ENCODE results near the gene ITLN1.

Gene ITLN1

DNA sequence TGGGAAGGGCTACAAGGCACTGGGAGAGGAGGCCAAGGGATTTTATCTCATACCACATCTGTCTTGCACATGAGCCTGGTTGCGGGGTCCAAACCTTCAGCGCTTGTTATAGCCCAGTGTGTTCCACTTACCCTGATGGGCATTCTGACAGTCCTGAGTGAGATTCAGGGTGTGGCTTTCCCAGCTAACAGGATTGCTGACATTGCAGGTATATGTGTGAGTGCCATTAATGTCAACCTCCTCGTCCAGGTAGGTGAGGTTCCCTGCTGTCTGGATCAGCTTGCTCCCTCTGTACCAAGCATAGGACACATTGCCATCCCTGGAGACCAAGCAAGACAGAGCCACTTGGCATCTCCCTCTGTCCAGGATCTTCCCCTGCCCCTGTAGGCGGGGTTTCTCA, 43.9 kb downstream of the ITLN1 start:
- H3K4me3 ChIP-seq (ENCODE audit: insufficient read depth, low read depth, low read length): no peak overlapping the region
- WGBS, 2 experiments: 91 to 96% methylated on average over 4 of the region's 4 CpGs
- peaks cover 16% of the 10 kb centered on the region for H3K4me1 ChIP-seq (ENCODE audit: control insufficient read depth, insufficient read depth, low read length)
- no peaks in the 10 kb centered on the region for H3K27me3 ChIP-seq (ENCODE audit: control insufficient read depth, insufficient read depth, low read length, poor library complexity, severe bottlenecking)
- H3K36me3 ChIP-seq (ENCODE audit: control insufficient read depth, insufficient read depth, low read length): no peaks in the 10 kb centered on the region
- H3K27ac ChIP-seq (ENCODE audit: insufficient read depth, low read depth, low read length, poor library complexity, severe bottlenecking): no peak overlapping the region
- no peaks in the 10 kb centered on the region for H3K9me3 ChIP-seq (ENCODE audit: control insufficient read depth, low read length)

DNA sequence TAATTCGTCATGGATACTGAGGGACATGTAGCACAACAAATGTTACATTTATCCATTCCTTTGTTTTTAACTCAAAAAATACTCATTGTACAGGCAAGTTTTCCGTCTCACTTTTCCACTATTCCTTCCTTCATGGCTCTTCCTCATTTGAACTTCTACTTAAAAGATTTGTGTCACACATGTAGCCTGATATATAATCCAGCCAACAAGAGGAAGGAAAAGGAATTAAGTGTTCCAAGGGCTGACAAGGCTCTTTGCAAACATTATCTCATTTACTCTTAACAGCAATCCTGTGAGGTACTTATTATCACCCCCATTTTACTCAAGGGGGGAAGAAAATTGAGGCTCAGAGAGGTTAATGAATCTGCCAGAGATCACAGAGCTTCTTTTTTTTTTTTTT, 45.2 kb downstream of the ITLN1 start:
- H3K36me3 ChIP-seq (ENCODE audit: control insufficient read depth, insufficient read depth, low read length): no peaks in the 10 kb centered on the region
- no peak overlapping the region for H3K27ac ChIP-seq (ENCODE audit: insufficient read depth, low read depth, low read length, poor library complexity, severe bottlenecking)
- peaks cover 16% of the 10 kb centered on the region for H3K4me1 ChIP-seq (ENCODE audit: control insufficient read depth, insufficient read depth, low read length)
- no peaks in the 10 kb centered on the region for H3K27me3 ChIP-seq (ENCODE audit: control insufficient read depth, insufficient read depth, low read length, poor library complexity, severe bottlenecking)
- H3K9me3 ChIP-seq (ENCODE audit: control insufficient read depth, low read length): no peaks in the 10 kb centered on the region
- WGBS, 2 experiments: 95 to 96% methylated on average over 2 of the region's 2 CpGs
- H3K4me3 ChIP-seq (ENCODE audit: insufficient read depth, low read depth, low read length): no peak overlapping the region

DNA sequence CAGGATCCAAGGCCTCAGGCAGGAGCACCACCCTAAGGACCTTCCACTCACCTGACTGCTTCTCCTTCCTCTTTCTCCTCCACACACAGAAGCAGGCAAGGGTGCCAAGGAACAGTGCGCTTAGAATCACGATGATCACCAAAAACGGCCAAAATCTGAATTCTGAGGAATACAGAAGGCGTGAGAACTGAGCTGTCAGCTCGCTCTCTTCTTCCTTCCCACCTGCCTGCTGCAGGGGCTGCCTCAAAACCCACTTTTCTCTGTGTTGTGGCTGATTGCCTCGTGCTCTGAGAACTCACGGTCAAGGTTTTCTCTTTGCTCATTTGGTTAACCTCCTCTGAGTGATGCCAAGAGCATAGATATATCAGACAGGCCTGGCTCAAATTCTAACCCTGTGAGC, 46.1 kb downstream of the ITLN1 start:
- no peak overlapping the region for H3K4me3 ChIP-seq (ENCODE audit: insufficient read depth, low read depth, low read length)
- WGBS, 2 experiments: 95% methylated on average over 7 of the region's 7 CpGs
- H3K27me3 ChIP-seq (ENCODE audit: control insufficient read depth, insufficient read depth, low read length, poor library complexity, severe bottlenecking): no peaks in the 10 kb centered on the region
- H3K27ac ChIP-seq (ENCODE audit: insufficient read depth, low read depth, low read length, poor library complexity, severe bottlenecking): no peak overlapping the region
- no peaks in the 10 kb centered on the region for H3K36me3 ChIP-seq (ENCODE audit: control insufficient read depth, insufficient read depth, low read length)
- peaks cover 16% of the 10 kb centered on the region for H3K4me1 ChIP-seq (ENCODE audit: control insufficient read depth, insufficient read depth, low read length)
- H3K9me3 ChIP-seq (ENCODE audit: control insufficient read depth, low read length): no peaks in the 10 kb centered on the region

DNA sequence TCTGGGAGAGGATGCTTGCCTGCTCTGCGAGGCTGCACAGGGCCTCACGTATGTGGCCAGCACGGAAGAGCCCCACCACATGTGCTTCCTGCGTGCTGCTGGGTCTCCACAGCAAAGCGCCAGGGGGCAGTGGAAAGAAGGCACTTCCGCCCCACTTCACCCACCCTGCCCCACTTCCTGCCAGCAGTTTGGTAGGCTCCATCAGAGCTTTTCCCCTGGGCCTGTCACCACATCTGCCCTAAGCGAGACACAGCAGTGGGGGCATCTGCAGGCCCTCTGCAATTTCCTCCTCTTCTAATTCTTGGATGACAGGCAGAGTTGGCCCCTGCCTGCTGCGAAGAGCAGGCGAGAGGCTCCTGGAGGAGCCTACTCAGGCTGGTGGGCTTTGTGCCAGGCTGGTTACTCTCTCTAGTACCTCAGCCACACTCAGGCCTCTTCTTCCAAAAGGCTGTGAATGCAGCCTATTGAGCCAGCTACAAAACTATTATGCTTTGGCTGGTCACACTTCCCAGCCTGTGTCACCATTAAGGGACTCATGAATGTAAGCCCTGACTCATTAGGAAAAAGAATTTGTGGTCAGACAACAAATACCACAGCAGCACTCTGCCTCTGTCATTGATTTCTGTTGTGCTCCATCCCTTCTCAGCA, 47.3 kb downstream of the ITLN1 start:
- Histone ChIP-seq H3K27ac (ENCODE audit: insufficient read depth, low read depth, low read length, poor library complexity, severe bottlenecking) (no peak overlapping the region), H3K36me3 (ENCODE audit: control insufficient read depth, insufficient read depth, low read length) (no peaks in the 10 kb centered on the region), H3K9me3 (ENCODE audit: control insufficient read depth, low read length) (no peaks in the 10 kb centered on the region), H3K27me3 (ENCODE audit: control insufficient read depth, insufficient read depth, low read length, poor library complexity, severe bottlenecking) (no peaks in the 10 kb centered on the region), H3K4me1 (ENCODE audit: control insufficient read depth, insufficient read depth, low read length) (peaks cover 16% of the 10 kb centered on the region), H3K4me3 (ENCODE audit: insufficient read depth, low read depth, low read length) (no peak overlapping the region)
- 82 to 89% methylated on average over 9 of the region's 9 CpGs for whole genome bisulfite sequencing, 2 experiments

DNA sequence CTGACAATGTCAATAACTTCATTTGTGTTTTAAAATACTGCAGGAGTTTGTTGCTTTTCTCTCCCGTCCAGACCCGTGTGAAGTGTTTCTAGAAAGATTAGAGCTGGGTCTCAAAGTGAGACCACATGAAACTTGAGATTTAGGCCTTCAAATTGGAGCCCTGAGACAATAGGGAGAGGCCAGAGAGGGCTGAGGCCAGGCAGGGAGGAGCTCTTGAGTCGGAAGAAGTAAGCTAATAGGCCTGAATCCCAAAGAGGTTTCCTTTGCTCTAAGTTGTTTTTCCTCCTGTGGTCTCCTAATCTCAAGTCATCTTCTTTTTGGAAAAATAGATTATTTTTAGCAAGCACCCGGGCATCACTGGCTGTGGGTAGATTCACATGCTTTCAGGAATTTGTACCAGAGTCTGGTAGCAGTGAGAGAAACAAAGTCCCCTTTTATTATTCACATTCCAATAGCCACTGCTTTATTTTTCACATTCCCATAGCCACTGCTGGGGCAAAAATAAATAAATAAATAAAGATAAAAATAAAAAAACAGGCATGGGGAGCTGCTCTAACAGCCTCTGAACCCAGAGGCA, 47.9 kb downstream of the ITLN1 start:
- 71 to 83% methylated on average over 4 of the region's 4 CpGs for WGBS, 2 experiments
- Histone ChIP-seq H3K36me3 (ENCODE audit: control insufficient read depth, insufficient read depth, low read length) (no peaks in the 10 kb centered on the region), H3K9me3 (ENCODE audit: control insufficient read depth, low read length) (no peaks in the 10 kb centered on the region), H3K27me3 (ENCODE audit: control insufficient read depth, insufficient read depth, low read length, poor library complexity, severe bottlenecking) (no peaks in the 10 kb centered on the region), H3K4me1 (ENCODE audit: control insufficient read depth, insufficient read depth, low read length) (peaks cover 16% of the 10 kb centered on the region), H3K27ac (ENCODE audit: insufficient read depth, low read depth, low read length, poor library complexity, severe bottlenecking) (no peak overlapping the region), H3K4me3 (ENCODE audit: insufficient read depth, low read depth, low read length) (no peak overlapping the region)

DNA sequence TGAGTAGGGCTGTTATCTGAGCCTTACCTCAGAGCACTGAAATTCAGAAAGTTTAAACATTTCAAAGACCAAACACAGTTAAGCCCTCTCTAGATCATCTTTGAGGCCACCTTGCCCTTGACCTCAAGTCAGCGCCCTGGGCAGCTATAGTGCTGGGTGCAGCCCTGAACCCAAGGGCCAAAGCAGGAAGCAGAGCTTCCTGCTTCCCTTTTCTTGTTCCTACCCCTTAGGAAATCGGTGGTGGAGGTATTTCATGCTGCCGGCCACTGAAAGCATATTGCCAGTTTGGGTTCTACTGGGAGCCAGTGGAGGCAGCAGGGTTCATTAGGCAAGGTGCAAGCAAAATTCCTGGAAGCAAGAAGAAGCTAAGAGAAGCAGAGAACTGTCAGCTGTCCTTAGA, 48.4 kb downstream of the ITLN1 start:
- Histone ChIP-seq H3K36me3 (ENCODE audit: control insufficient read depth, insufficient read depth, low read length) (no peaks in the 10 kb centered on the region), H3K4me3 (ENCODE audit: insufficient read depth, low read depth, low read length) (no peak overlapping the region), H3K9me3 (ENCODE audit: control insufficient read depth, low read length) (no peaks in the 10 kb centered on the region), H3K27ac (ENCODE audit: insufficient read depth, low read depth, low read length, poor library complexity, severe bottlenecking) (no peak overlapping the region), H3K4me1 (ENCODE audit: control insufficient read depth, insufficient read depth, low read length) (peaks cover 16% of the 10 kb centered on the region), H3K27me3 (ENCODE audit: control insufficient read depth, insufficient read depth, low read length, poor library complexity, severe bottlenecking) (no peaks in the 10 kb centered on the region)
- 87 to 97% methylated on average over 3 of the region's 3 CpGs for WGBS, 2 experiments

DNA sequence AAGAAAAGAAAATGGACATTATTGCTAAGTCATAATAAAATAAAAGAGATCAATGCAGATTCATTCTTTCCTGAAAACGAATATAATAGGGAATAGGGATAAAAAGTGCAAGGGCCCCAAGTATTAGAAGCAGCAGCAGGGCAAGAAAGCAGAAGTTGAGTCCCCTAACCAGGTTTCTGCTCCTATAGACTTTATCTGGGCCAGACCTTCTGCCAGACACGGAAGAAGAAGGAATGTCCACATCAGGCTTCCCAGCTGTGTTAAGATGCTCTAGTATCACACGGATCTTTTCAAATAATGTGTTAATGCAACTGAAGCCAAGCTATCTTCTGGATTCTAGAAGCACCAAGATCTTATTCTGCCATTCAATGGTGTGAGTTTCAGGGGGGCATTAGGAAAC, 49.2 kb downstream of the ITLN1 start:
- Histone ChIP-seq H3K4me3 (ENCODE audit: insufficient read depth, low read depth, low read length) (no peak overlapping the region), H3K36me3 (ENCODE audit: control insufficient read depth, insufficient read depth, low read length) (no peaks in the 10 kb centered on the region), H3K27me3 (ENCODE audit: control insufficient read depth, insufficient read depth, low read length, poor library complexity, severe bottlenecking) (no peaks in the 10 kb centered on the region), H3K4me1 (ENCODE audit: control insufficient read depth, insufficient read depth, low read length) (peaks cover 16% of the 10 kb centered on the region), H3K27ac (ENCODE audit: insufficient read depth, low read depth, low read length, poor library complexity, severe bottlenecking) (no peak overlapping the region), H3K9me3 (ENCODE audit: control insufficient read depth, low read length) (no peaks in the 10 kb centered on the region)
- WGBS, 2 experiments: 88 to 95% methylated on average over 3 of the region's 3 CpGs

DNA sequence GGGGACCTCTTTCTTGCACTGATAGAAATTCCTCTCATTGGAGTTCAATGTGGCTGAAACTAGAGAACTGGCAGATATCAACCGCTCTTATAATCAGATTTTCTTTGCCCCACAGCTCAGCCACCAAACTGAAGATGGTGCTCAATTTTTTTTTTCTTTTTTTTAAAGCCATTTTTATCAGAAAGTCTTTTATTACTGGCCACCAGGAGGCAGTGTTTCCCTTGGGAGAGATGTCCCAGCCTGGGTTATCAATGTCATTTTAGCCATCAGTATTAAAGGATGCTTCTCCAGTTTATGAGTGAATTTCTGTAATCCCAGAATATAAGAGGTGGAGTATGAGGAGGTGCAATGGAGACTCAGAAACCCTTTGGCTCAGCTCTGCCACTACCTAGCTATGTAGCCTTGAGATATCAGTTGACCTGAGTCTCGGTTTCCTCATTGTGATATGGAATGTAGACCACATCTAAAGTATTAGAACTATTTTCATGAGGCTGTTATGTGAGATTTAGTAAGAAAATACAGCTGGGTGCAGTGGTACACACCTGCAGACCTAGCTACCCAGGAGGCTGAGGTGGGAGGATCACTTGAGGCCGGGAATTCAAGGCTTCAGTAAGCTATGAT, 49.9 kb downstream of the ITLN1 start:
- Histone ChIP-seq H3K4me3 (ENCODE audit: insufficient read depth, low read depth, low read length) (no peak overlapping the region), H3K36me3 (ENCODE audit: control insufficient read depth, insufficient read depth, low read length) (no peaks in the 10 kb centered on the region), H3K9me3 (ENCODE audit: control insufficient read depth, low read length) (no peaks in the 10 kb centered on the region), H3K4me1 (ENCODE audit: control insufficient read depth, insufficient read depth, low read length) (peaks cover 16% of the 10 kb centered on the region), H3K27me3 (ENCODE audit: control insufficient read depth, insufficient read depth, low read length, poor library complexity, severe bottlenecking) (no peaks in the 10 kb centered on the region), H3K27ac (ENCODE audit: insufficient read depth, low read depth, low read length, poor library complexity, severe bottlenecking) (no peak overlapping the region)
- 76 to 81% methylated on average over 3 of the region's 3 CpGs for WGBS, 2 experiments

DNA sequence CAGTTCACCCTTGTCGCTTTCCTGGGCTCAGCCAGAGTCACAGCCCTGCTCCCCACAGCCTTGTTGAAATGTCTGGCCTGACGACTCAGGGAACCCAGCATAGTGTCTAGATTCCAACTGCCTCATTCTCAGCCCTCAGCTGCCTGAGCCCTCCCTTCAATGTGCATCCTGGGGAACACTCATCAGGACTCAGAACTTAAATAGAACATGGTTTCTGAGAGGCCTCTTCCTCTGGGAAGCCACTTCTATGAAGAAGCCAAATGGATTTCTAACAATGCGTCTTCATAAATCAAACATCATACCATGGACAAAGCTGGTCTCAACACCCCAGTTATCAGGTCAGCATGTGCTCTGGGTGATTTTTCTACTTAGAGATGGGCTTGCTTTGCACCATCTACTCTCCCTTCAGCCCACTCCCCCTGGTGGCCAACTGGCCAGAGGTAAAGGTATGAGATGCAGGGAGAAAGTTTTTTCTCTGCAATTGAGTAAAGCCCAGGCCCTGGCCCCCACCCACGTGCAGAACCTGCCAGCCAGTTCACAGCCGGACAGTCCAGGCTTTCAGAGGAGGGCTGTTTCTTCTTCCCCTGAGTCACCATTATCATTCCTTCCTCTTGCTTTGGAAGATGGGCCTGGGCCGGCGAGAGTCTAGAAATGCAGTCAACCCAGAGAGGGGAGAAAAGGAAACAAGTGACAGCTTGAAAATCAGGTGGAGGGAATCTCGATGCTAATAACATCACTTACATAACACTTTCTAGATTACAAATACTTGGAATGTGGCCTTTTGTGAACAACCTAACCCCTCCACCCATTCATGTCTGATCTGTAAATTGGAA, 54.4 kb downstream of the ITLN1 start:
- no peaks in the 10 kb centered on the region for H3K9me3 ChIP-seq (ENCODE audit: control insufficient read depth, low read length)

DNA sequence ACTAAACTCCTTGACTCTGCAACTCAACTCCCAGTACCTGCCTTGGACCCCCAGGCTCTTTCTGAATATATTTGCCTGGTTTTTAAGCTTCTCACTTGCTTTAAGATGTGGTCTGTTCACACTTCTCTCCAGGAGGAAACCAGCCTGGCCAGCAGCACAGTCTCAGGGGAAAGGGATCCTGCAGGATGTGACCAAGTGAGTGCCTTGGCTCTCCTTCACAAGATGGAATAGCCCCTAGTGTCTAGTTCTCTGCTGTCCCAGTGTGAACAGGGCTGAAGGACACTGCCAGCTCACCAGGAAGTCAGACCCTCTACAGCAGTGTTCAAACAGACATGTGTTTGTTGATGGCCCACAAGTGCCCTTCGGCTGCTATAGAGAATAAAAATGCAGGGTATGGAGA, 55.2 kb downstream of the ITLN1 start:
- Histone ChIP-seq H3K4me3 (ENCODE audit: insufficient read depth, low read depth, low read length) (no peak overlapping the region), H3K27ac (ENCODE audit: insufficient read depth, low read depth, low read length, poor library complexity, severe bottlenecking) (no peak overlapping the region), H3K27me3 (ENCODE audit: control insufficient read depth, insufficient read depth, low read length, poor library complexity, severe bottlenecking) (no peaks in the 10 kb centered on the region), H3K36me3 (ENCODE audit: control insufficient read depth, insufficient read depth, low read length) (no peaks in the 10 kb centered on the region), H3K4me1 (ENCODE audit: control insufficient read depth, insufficient read depth, low read length) (no peaks in the 10 kb centered on the region), H3K9me3 (ENCODE audit: control insufficient read depth, low read length) (no peaks in the 10 kb centered on the region)
- WGBS, 2 experiments: 89 to 92% methylated on average over 1 of the region's 1 CpG

More for the DNA sequence above, 54.4 kb downstream of the ITLN1 start:
- H3K36me3 ChIP-seq (ENCODE audit: control insufficient read depth, insufficient read depth, low read length): no peaks in the 10 kb centered on the region
- H3K4me3 ChIP-seq (ENCODE audit: insufficient read depth, low read depth, low read length): no peak overlapping the region
- no peak overlapping the region for H3K27ac ChIP-seq (ENCODE audit: insufficient read depth, low read depth, low read length, poor library complexity, severe bottlenecking)
- no peaks in the 10 kb centered on the region for H3K27me3 ChIP-seq (ENCODE audit: control insufficient read depth, insufficient read depth, low read length, poor library complexity, severe bottlenecking)
- H3K4me1 ChIP-seq (ENCODE audit: control insufficient read depth, insufficient read depth, low read length): no peaks in the 10 kb centered on the region
- 67 to 70% methylated on average over 7 to 8 of the region's 8 CpGs for WGBS, 2 experiments

All from ectodermal cell (in vitro differentiated cells).